ENCODE results near the gene NAT16.
A peak's percentile ranks its signal among the peaks of the same experiment; 100 is the strongest.
"Not testable (repeated sequence)": the region's sequence is repeated elsewhere in the genome, so short reads cannot be mapped to it uniquely, and the experiment has no call there.

The NAT16 gene

GRCh38 chr7:101216001-101216859 is 36.1 kb upstream of the NAT16 start:
- Histone ChIP-seq H3K36me3 (ENCODE audit: control insufficient read depth in 1 of 2, insufficient read depth in 2 of 2, low read length in 2 of 2) (peaks cover 0 to 25% of the 10 kb centered on the region in 2 donors), H3K4me1 (ENCODE audit: control insufficient read depth in 1 of 2, insufficient read depth in 2 of 2, low read length in 2 of 2) (peaks cover 26 to 34% of the 10 kb centered on the region in 2 donors), H3K27me3 (ENCODE audit: control insufficient read depth in 1 of 2, insufficient read depth in 2 of 2, low read length in 2 of 2) (no peaks in the 10 kb centered on the region), H3K4me3 (ENCODE audit: low read depth in 1 of 2, low read length in 2 of 2) (peak overlapping the region; percentile 70 to 95), H3K9me3 (ENCODE audit: control insufficient read depth in 1 of 2, low read length in 2 of 2) (no peaks in the 10 kb centered on the region), H3K9ac (ENCODE audit: low read depth in 1 of 2, low read length in 2 of 2) (peak overlapping the region; percentile 75 to 89), H3K27ac (ENCODE audit: low read depth, low read length) (no peak overlapping the region)

DNA sequence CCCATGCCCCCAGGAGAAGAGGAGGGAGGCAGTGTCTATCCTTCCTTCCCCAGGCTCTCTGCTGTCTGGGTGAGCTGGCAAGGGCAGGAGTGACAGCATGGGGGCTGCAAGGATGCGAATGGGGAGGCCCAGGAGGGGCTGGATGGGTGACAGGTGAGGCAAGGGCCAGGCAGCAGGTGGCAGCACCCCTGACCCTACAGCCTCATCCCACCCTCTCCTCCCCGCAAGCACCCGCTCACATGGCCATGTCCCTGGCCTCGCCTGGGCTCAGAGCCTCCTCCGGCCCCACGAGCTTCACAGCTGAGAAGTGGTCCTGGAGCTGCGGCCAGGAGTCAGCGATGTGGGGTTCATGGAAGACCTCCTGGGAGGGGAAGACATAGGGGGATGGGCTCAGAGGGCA is 31.9 kb upstream of the NAT16 start:
- Histone ChIP-seq H3K9me3 (ENCODE audit: control insufficient read depth in 1 of 2, low read length in 2 of 2) (no peaks in the 10 kb centered on the region), H3K27me3 (ENCODE audit: control insufficient read depth in 1 of 2, insufficient read depth in 2 of 2, low read length in 2 of 2) (no peaks in the 10 kb centered on the region), H3K36me3 (ENCODE audit: control insufficient read depth in 1 of 2, insufficient read depth in 2 of 2, low read length in 2 of 2) (peaks cover 7 to 45% of the 10 kb centered on the region in 2 donors), H3K9ac (ENCODE audit: low read depth in 1 of 2, low read length in 2 of 2) (no peak overlapping the region), H3K4me1 (ENCODE audit: control insufficient read depth in 1 of 2, insufficient read depth in 2 of 2, low read length in 2 of 2) (peaks cover 9 to 15% of the 10 kb centered on the region in 2 donors), H3K27ac (ENCODE audit: low read depth, low read length) (no peak overlapping the region), H3K4me3 (ENCODE audit: low read depth in 1 of 2, low read length in 2 of 2) (no peak overlapping the region)

DNA sequence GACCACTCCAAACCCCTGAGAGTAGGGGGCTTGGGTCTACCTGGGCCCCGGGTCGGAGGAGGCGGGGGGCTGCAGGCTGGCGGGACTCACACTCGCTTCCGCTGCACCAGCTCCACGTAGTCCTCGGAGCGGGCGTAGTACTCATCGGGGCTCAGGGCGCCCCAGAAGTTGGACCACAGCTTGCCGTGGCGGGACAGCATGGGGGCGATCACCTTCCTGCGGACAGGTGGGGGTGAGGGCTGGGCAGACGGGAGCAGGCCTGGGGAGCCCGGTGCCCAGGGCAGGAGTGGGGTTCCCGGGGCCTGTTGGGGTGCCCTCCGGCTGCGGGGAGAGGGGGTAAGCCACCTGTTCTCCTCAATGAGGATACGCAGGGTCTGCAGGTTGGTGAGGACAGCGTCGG is 31.4 kb upstream of the NAT16 start:
- Histone ChIP-seq H3K4me3 (ENCODE audit: low read depth in 1 of 2, low read length in 2 of 2) (no peak overlapping the region), H3K9ac (ENCODE audit: low read depth in 1 of 2, low read length in 2 of 2) (no peak overlapping the region), H3K36me3 (ENCODE audit: control insufficient read depth in 1 of 2, insufficient read depth in 2 of 2, low read length in 2 of 2) (peaks cover 7 to 46% of the 10 kb centered on the region in 2 donors)

DNA sequence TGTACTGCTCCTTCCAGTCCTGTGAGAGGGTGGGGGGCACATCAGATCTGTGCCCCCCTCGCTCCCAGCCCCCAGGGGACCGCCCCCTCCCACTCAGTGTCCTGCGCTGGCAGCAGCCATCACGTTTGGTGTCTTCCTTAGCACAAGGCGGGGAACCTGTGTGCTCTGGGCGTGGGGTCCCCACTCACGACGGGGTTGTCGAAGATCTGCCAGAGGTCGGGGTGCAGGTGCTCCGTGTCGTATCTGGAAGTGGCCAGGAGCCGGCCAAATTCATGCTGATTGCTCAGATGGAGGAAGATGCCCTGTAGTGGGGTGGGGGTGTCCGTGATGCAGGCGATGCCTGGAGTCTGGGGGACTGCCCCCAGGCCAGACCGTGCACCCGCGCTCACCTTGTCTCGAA is 30.1 kb upstream of the NAT16 start:
- Histone ChIP-seq H3K9me3 (ENCODE audit: control insufficient read depth in 1 of 2, low read length in 2 of 2) (no peaks in the 10 kb centered on the region), H3K27me3 (ENCODE audit: control insufficient read depth in 1 of 2, insufficient read depth in 2 of 2, low read length in 2 of 2) (no peaks in the 10 kb centered on the region), H3K9ac (ENCODE audit: low read depth in 1 of 2, low read length in 2 of 2) (no peak overlapping the region), H3K4me3 (ENCODE audit: low read depth in 1 of 2, low read length in 2 of 2) (no peak overlapping the region), H3K36me3 (ENCODE audit: control insufficient read depth in 1 of 2, insufficient read depth in 2 of 2, low read length in 2 of 2) (peaks cover 13 to 44% of the 10 kb centered on the region in 2 donors), H3K4me1 (ENCODE audit: control insufficient read depth in 1 of 2, insufficient read depth in 2 of 2, low read length in 2 of 2) (no peaks in the 10 kb centered on the region), H3K27ac (ENCODE audit: low read depth, low read length) (no peak overlapping the region)

More for the DNA sequence above, 31.4 kb upstream of the NAT16 start:
- no peaks in the 10 kb centered on the region for H3K27me3 ChIP-seq (ENCODE audit: control insufficient read depth in 1 of 2, insufficient read depth in 2 of 2, low read length in 2 of 2)
- no peaks in the 10 kb centered on the region for H3K9me3 ChIP-seq (ENCODE audit: control insufficient read depth in 1 of 2, low read length in 2 of 2)
- H3K4me1 ChIP-seq (ENCODE audit: control insufficient read depth in 1 of 2, insufficient read depth in 2 of 2, low read length in 2 of 2) = peaks cover 6 to 10% of the 10 kb centered on the region in 2 donors
- H3K27ac ChIP-seq (ENCODE audit: low read depth, low read length) = no peak overlapping the region

- no peak overlapping the region for H3K27ac ChIP-seq (ENCODE audit: low read depth, low read length)
- no peaks in the 10 kb centered on the region for H3K4me1 ChIP-seq (ENCODE audit: control insufficient read depth in 1 of 2, insufficient read depth in 2 of 2, low read length in 2 of 2)
- no peak overlapping the region for H3K9ac ChIP-seq (ENCODE audit: low read depth in 1 of 2, low read length in 2 of 2)
- H3K27me3 ChIP-seq (ENCODE audit: control insufficient read depth in 1 of 2, insufficient read depth in 2 of 2, low read length in 2 of 2) = no peaks in the 10 kb centered on the region
- peaks cover 13 to 37% of the 10 kb centered on the region in 2 donors for H3K36me3 ChIP-seq (ENCODE audit: control insufficient read depth in 1 of 2, insufficient read depth in 2 of 2, low read length in 2 of 2)
- no peaks in the 10 kb centered on the region for H3K9me3 ChIP-seq (ENCODE audit: control insufficient read depth in 1 of 2, low read length in 2 of 2)
- no peak overlapping the region for H3K4me3 ChIP-seq (ENCODE audit: low read depth in 1 of 2, low read length in 2 of 2)
Measured at GRCh38 chr7:101208794-101209193, 28.7 kb upstream of the NAT16 start.

GRCh38 chr7:101207459-101207858 is 27.4 kb upstream of the NAT16 start:
- H3K9ac ChIP-seq (ENCODE audit: low read depth in 1 of 2, low read length in 2 of 2) = no peak overlapping the region
- H3K9me3 ChIP-seq (ENCODE audit: control insufficient read depth in 1 of 2, low read length in 2 of 2) = no peaks in the 10 kb centered on the region
- H3K4me3 ChIP-seq (ENCODE audit: low read depth in 1 of 2, low read length in 2 of 2) = no peak overlapping the region
- no peaks in the 10 kb centered on the region for H3K27me3 ChIP-seq (ENCODE audit: control insufficient read depth in 1 of 2, insufficient read depth in 2 of 2, low read length in 2 of 2)
- H3K27ac ChIP-seq (ENCODE audit: low read depth, low read length) = no peak overlapping the region
- no peaks in the 10 kb centered on the region for H3K4me1 ChIP-seq (ENCODE audit: control insufficient read depth in 1 of 2, insufficient read depth in 2 of 2, low read length in 2 of 2)
- peaks cover 13 to 33% of the 10 kb centered on the region in 2 donors for H3K36me3 ChIP-seq (ENCODE audit: control insufficient read depth in 1 of 2, insufficient read depth in 2 of 2, low read length in 2 of 2)

GRCh38 chr7:101206665-101207042 is 26.6 kb upstream of the NAT16 start:
- H3K4me3 ChIP-seq (ENCODE audit: low read depth in 1 of 2, low read length in 2 of 2) = no peak overlapping the region
- peaks cover 0 to 3% of the 10 kb centered on the region in 2 donors for H3K27me3 ChIP-seq (ENCODE audit: control insufficient read depth in 1 of 2, insufficient read depth in 2 of 2, low read length in 2 of 2)
- H3K36me3 ChIP-seq (ENCODE audit: control insufficient read depth in 1 of 2, insufficient read depth in 2 of 2, low read length in 2 of 2) = peaks cover 13 to 29% of the 10 kb centered on the region in 2 donors
- H3K4me1 ChIP-seq (ENCODE audit: control insufficient read depth in 1 of 2, insufficient read depth in 2 of 2, low read length in 2 of 2) = peaks cover 0 to 4% of the 10 kb centered on the region in 2 donors
- H3K9me3 ChIP-seq (ENCODE audit: control insufficient read depth in 1 of 2, low read length in 2 of 2) = no peaks in the 10 kb centered on the region
- no peak overlapping the region for H3K27ac ChIP-seq (ENCODE audit: low read depth, low read length)
- H3K9ac ChIP-seq (ENCODE audit: low read depth in 1 of 2, low read length in 2 of 2) = no peak overlapping the region

DNA sequence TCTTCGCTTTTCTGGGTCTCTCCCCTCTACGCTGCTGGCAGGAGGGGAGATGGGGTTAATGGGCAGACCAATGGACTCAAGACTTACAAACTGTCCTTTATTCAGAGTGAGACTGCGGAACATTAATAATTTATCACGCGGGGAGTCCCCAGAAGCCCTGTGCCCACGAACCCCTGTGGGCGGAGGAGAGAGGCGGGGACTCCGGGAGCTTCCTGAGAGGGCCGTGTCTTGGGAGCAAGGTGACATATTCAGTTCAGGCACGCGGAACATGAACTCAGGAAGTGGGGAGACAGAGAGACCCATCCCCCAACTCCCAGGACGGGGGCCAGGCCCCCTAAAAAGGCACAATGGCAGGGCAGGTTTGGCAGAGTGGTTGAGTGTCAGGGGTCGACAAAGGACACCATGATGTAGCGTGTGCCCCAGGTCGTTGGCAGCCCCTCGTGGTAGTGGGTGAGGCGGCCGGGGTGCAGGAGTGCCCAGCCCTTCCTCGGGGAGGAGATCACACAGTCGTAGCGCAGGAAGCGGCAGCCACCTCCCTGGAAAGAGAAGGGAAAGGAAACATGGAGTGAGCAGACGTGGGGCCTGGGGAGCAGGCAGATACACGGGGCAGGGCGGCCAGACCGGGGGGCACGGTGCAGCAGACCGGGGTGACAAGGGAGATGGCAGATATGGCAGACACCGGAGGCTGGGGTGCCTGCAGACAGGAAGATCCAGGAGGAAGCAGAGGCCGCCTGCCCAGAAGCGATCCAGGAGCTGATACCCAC is 26.0 kb upstream of the NAT16 start:
- Histone ChIP-seq H3K27me3 (ENCODE audit: control insufficient read depth in 1 of 2, insufficient read depth in 2 of 2, low read length in 2 of 2) (peaks cover 0 to 4% of the 10 kb centered on the region in 2 donors), H3K9me3 (ENCODE audit: control insufficient read depth in 1 of 2, low read length in 2 of 2) (no peaks in the 10 kb centered on the region), H3K4me3 (ENCODE audit: low read depth in 1 of 2, low read length in 2 of 2) (no peak overlapping the region), H3K36me3 (ENCODE audit: control insufficient read depth in 1 of 2, insufficient read depth in 2 of 2, low read length in 2 of 2) (peaks cover 13 to 24% of the 10 kb centered on the region in 2 donors), H3K9ac (ENCODE audit: low read depth in 1 of 2, low read length in 2 of 2) (no peak overlapping the region), H3K27ac (ENCODE audit: low read depth, low read length) (no peak overlapping the region), H3K4me1 (ENCODE audit: control insufficient read depth in 1 of 2, insufficient read depth in 2 of 2, low read length in 2 of 2) (peaks cover 0 to 4% of the 10 kb centered on the region in 2 donors)

GRCh38 chr7:101203740-101204738 is 23.9 kb upstream of the NAT16 start:
- H3K27ac ChIP-seq (ENCODE audit: low read depth, low read length); H3K4me1 ChIP-seq (ENCODE audit: control insufficient read depth in 1 of 2, insufficient read depth in 2 of 2, low read length in 2 of 2); H3K27me3 ChIP-seq (ENCODE audit: control insufficient read depth in 1 of 2, insufficient read depth in 2 of 2, low read length in 2 of 2); H3K9ac ChIP-seq (ENCODE audit: low read depth in 1 of 2, low read length in 2 of 2); H3K9me3 ChIP-seq (ENCODE audit: control insufficient read depth in 1 of 2, low read length in 2 of 2); H3K4me3 ChIP-seq (ENCODE audit: low read depth in 1 of 2, low read length in 2 of 2): not testable (repeated sequence)
- H3K36me3 ChIP-seq (ENCODE audit: control insufficient read depth in 1 of 2, insufficient read depth in 2 of 2, low read length in 2 of 2) = peaks cover 6 to 14% of the 10 kb centered on the region in 2 donors

Data from duodenal mucosa (tissue), 2 donors.